ENCODE measurements around the gene ZBTB7A. TPM values are rescaled to one million over a fixed set of nuclear protein-coding genes. Genes with fewer than 3 reads are reported as not detected.
A peak's percentile ranks its signal among the peaks of the same experiment; 100 is the strongest.

The ZBTB7A gene
- polyA plus RNA-seq, 4 donors: 14.3 to 35.6 (median 21.9) TPM

DNA sequence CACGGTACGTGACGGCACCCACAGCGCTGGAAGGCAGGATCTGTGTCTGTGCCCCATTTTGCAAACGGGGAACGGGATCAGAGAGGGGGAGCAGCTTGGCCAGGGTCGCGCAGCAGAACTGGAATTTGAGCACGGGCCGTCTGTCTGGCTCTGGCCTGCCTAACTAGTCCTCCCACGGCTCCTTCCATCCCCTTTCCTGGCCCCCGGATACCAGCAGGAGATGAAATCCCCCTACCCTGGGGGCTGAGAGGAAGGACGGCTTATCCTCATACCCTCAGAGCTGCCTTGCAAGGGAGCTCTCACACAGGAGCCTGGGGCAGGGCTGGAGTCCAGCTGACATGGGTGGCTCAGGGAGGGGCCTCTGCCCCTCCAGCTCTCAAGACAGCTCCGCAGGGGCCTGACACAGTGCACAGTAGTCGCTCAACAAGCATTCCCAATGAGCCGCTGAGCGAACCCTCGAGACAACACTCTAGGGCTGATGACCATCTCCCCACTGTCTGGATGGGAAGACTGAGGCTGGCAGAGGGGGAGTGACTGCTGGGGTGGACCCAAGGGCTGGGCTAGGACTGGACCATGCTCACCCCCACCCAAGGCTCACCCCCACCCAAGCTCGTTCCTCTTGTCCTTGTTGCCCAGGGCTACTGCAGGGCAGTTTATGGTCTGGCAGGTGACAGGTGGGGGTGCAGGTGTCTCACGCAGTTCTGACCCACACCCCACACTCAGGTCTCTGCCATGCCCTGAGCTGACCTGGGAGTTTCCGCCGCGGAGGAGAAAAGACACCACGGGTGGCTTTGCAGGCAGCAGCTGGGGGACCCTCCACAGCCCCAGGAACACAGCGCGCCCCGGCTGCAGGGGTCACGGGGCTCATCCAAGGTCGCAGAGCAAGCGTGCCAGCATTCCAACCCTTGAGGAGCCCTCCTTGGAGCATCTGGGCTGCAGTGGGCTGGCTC is 4.0 kb downstream of the ZBTB7A start:
- Histone ChIP-seq H3K27ac (ENCODE audit: low read depth in 1 of 3, low read length in 2 of 3) (peak overlapping the region; percentile 89 to 100 (median 98)), H3K36me3 (ENCODE audit: control insufficient read depth in 3 of 3, insufficient read depth in 2 of 3, low read depth in 1 of 3, low read length in 3 of 3) (peaks cover 0 to 64% (median 4%) of the 10 kb centered on the region in 3 donors), H3K4me1 (ENCODE audit: control insufficient read depth in 3 of 3, insufficient read depth in 2 of 3, low read depth in 1 of 3, low read length in 2 of 3) (peaks cover 0 to 56% (median 15%) of the 10 kb centered on the region in 3 donors), H3K27me3 (ENCODE audit: control insufficient read depth in 3 of 3, insufficient read depth in 3 of 3, low read length in 3 of 3) (no peaks in the 10 kb centered on the region), H3K9me3 (ENCODE audit: control insufficient read depth in 2 of 2, insufficient read depth in 1 of 2, low read depth in 1 of 2, low read length in 1 of 2) (no peaks in the 10 kb centered on the region), H3K4me3 (ENCODE audit: low read depth in 1 of 3, low read length in 3 of 3) (peak overlapping the region; percentile 16 to 95 (median 92))
- FAIRE-seq (no peak), DNase-seq (peak; percentile 47 to 55)
- WGBS, 3 donors: 8 to 53% (median 33%) methylated on average over 27 to 30 of the region's 30 CpGs

DNA sequence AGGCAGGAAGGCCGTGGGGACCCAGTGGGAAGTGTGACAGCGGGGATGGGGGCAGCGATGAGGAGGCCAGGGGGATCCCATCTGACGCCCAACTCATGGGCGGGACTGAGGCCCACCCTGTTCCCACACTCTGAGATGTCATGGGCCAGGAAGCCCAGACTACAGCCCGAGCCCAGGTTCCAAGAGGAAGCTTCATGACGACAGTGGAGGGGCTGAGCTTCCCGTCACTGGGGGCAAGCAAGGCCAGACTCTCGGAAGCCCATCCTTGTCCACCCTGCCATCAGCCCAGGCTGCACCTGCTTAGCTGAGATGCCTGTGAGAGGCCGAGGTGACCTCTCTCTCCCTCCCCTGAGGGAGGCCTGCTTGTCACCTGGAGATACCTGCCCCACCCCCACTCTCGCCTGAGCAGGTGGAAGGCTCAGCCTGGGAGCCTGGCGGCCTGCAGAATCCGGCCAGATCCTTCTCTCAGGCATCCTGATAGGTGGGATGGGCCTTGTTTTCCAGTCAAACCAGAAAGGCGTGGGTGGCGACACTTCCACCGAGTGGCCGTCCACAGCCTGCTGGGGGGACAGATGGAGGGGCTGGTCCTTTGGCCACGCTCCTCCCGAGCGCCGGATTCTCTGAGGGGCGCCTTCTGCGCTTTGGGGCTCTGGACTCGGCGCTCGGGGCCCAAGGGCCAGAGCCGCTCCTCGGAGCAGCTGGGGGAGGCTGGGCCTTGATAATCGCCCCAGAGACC is 4.8 kb downstream of the ZBTB7A start:
- H3K27ac ChIP-seq (ENCODE audit: low read depth in 1 of 3, low read length in 2 of 3): peak overlapping the region; percentile 89 to 100 (median 98)
- peaks cover 0 to 73% (median 4%) of the 10 kb centered on the region in 3 donors for H3K36me3 ChIP-seq (ENCODE audit: control insufficient read depth in 3 of 3, insufficient read depth in 2 of 3, low read depth in 1 of 3, low read length in 3 of 3)
- DNase-seq (peak; percentile 89), FAIRE-seq (no peak)
- 20 to 52% (median 31%) methylated on average over 28 to 29 of the region's 29 CpGs for WGBS, 3 donors
- peaks cover 0 to 56% (median 15%) of the 10 kb centered on the region in 3 donors for H3K4me1 ChIP-seq (ENCODE audit: control insufficient read depth in 3 of 3, insufficient read depth in 2 of 3, low read depth in 1 of 3, low read length in 2 of 3)
- H3K4me3 ChIP-seq (ENCODE audit: low read depth in 1 of 3, low read length in 3 of 3): peak overlapping the region in 2 of 3 donors; percentile 92 to 95
- no peaks in the 10 kb centered on the region for H3K27me3 ChIP-seq (ENCODE audit: control insufficient read depth in 3 of 3, insufficient read depth in 3 of 3, low read length in 3 of 3)
- no peaks in the 10 kb centered on the region for H3K9me3 ChIP-seq (ENCODE audit: control insufficient read depth in 2 of 2, insufficient read depth in 1 of 2, low read depth in 1 of 2, low read length in 1 of 2)

DNA sequence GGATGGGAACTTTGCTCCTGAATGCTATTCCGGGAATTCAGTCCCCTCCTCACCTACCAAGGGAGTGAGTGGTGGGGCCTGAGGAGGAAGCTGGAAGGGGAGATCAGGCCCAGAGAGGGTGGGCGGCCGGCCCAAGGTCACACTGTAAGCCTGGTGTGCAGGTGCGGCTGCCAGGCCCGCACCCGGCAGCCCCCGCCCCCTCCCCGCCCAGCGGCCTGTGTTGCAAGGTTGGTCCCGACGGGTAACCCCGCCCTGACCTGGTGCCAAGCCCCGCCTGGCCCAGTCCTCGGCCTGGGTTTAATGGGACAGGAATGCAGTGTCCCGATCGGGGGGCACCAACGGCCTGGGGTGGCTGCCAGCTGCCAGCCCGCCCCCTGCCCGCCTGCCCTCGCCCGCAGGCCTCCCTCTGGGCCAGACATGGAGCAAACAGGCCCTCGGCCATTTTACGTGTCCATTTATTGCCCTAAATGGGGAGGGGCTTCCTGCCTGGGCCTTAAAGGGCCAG is 5.5 kb downstream of the ZBTB7A start:
- H3K9me3 ChIP-seq (ENCODE audit: control insufficient read depth in 2 of 2, insufficient read depth in 1 of 2, low read depth in 1 of 2, low read length in 1 of 2): no peaks in the 10 kb centered on the region
- FAIRE-seq: no peak

DNA sequence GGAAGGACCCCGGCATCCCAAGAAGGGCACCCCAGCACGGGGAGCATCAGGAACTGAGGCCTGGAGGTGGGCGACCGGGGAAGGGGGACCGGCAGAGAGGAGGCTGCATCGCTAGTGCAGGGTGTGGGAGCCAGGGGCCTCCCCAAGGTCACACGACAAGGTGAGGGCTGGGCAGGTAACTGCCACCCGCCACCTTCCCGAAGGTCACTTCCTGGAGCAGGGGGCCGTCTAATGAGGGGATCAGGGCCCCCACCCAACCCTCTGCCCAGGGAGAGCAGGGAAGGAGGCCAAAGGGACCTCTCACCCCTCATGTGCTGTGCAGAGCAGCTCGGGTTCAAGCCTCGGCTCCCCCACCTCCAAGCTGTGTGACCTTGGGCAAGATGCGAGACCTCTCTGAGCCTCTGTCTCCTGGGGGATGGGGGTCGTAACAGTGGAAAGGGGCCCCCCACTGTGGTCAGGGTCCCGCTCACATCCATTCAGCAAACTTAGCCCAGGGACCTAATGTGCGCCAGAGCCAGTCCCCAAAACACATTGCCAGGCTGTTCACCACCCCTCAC is 6.0 kb downstream of the ZBTB7A start:
- Histone ChIP-seq H3K4me3 (ENCODE audit: low read depth in 1 of 3, low read length in 3 of 3) (peak overlapping the region; percentile 24 to 95 (median 92)), H3K4me1 (ENCODE audit: control insufficient read depth in 3 of 3, insufficient read depth in 2 of 3, low read depth in 1 of 3, low read length in 2 of 3) (peaks cover 0 to 59% (median 15%) of the 10 kb centered on the region in 3 donors), H3K27me3 (ENCODE audit: control insufficient read depth in 3 of 3, insufficient read depth in 3 of 3, low read length in 3 of 3) (no peaks in the 10 kb centered on the region), H3K27ac (ENCODE audit: low read depth in 1 of 3, low read length in 2 of 3) (peak overlapping the region; percentile 89 to 100 (median 98)), H3K9me3 (ENCODE audit: control insufficient read depth in 2 of 2, insufficient read depth in 1 of 2, low read depth in 1 of 2, low read length in 1 of 2) (no peaks in the 10 kb centered on the region), H3K36me3 (ENCODE audit: control insufficient read depth in 3 of 3, insufficient read depth in 2 of 3, low read depth in 1 of 3, low read length in 3 of 3) (peaks cover 0 to 84% (median 4%) of the 10 kb centered on the region in 3 donors)
- DNase-seq (peak; percentile 72 to 82), FAIRE-seq (no peak)
- 14 to 59% (median 16%) methylated on average over 16 of the region's 16 CpGs for WGBS, 3 donors

More for the DNA sequence above, 5.5 kb downstream of the ZBTB7A start:
- WGBS, 3 donors: 8 to 30% (median 12%) methylated on average over 20 to 23 of the region's 23 CpGs
- peak overlapping the region; percentile 89 to 100 (median 98) for H3K27ac ChIP-seq (ENCODE audit: low read depth in 1 of 3, low read length in 2 of 3)
- peaks cover 0 to 79% (median 4%) of the 10 kb centered on the region in 3 donors for H3K36me3 ChIP-seq (ENCODE audit: control insufficient read depth in 3 of 3, insufficient read depth in 2 of 3, low read depth in 1 of 3, low read length in 3 of 3)
- H3K4me1 ChIP-seq (ENCODE audit: control insufficient read depth in 3 of 3, insufficient read depth in 2 of 3, low read depth in 1 of 3, low read length in 2 of 3): peaks cover 0 to 56% (median 15%) of the 10 kb centered on the region in 3 donors
- H3K4me3 ChIP-seq (ENCODE audit: low read depth in 1 of 3, low read length in 3 of 3): peak overlapping the region; percentile 24 to 95 (median 92)
- H3K27me3 ChIP-seq (ENCODE audit: control insufficient read depth in 3 of 3, insufficient read depth in 3 of 3, low read length in 3 of 3): no peaks in the 10 kb centered on the region
- DNase-seq: peak; percentile 95

DNA sequence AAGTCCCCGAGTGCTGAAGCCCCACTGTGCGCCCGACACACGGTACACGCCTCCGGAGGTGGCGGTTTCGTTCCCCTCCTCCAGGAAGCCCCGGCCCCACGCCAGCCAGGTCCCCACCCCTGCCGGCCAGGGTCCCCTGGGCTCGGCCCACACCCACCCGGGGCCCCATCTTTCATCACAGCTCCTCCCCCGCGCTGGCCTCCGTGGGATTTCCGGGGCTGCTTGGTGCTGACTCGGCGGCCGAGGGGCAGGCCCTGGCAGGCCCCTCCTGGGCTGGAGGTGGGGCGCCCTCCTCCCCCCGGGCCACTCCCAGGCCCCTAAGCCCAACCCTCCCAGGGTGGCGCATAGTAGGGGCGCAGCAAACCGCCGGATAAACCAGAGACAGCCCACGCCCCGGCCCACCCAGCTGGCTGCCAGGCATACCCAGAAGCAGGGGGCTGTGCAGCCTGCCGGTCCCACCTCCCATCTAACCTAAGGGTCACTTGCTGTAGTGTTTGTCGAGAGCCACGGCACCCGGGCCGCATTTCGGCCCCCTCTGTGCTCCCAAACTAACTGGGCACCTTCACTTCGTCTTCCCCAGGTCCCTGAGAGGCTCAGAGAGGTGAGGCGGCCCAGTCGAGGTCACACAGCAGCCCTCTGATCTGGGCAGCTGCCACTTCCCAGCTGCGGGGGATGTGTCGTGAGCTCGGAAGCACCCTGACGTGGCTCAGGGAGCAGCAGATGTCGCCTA is 6.6 kb downstream of the ZBTB7A start:
- Histone ChIP-seq H3K4me1 (ENCODE audit: control insufficient read depth in 3 of 3, insufficient read depth in 2 of 3, low read depth in 1 of 3, low read length in 2 of 3) (peaks cover 0 to 59% (median 15%) of the 10 kb centered on the region in 3 donors), H3K27ac (ENCODE audit: low read depth in 1 of 3, low read length in 2 of 3) (peak overlapping the region; percentile 89 to 100 (median 98)), H3K4me3 (ENCODE audit: low read depth in 1 of 3, low read length in 3 of 3) (peak overlapping the region in 2 of 3 donors; percentile 92 to 95), H3K27me3 (ENCODE audit: control insufficient read depth in 3 of 3, insufficient read depth in 3 of 3, low read length in 3 of 3) (no peaks in the 10 kb centered on the region), H3K9me3 (ENCODE audit: control insufficient read depth in 2 of 2, insufficient read depth in 1 of 2, low read depth in 1 of 2, low read length in 1 of 2) (no peaks in the 10 kb centered on the region), H3K36me3 (ENCODE audit: control insufficient read depth in 3 of 3, insufficient read depth in 2 of 3, low read depth in 1 of 3, low read length in 3 of 3) (peaks cover 1 to 90% (median 4%) of the 10 kb centered on the region in 3 donors)
- FAIRE-seq: no peak
- peak; percentile 90 to 94 for DNase-seq
- 8 to 36% (median 12%) methylated on average over 27 to 42 of the region's 42 CpGs for WGBS, 3 donors

DNA sequence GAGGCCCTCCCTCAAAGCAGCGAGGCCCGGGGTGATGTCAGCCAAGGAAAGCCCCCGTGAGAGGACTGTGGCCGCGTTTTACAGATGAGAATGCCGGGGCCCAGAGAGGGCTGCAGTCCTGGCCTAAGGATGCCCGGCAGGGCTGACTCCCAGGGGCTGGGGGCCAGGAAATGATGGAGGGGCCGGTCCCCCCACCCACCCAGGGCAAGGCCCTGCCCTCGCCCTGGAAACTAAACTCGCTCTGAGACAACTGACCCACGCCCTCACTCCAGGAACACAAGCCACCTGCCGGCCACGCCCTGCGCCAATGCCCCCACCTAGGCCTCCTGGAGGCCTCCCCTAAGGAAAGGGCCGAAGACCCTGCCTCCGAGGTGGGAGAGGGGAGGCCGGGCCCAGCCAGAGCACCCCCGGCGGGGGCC is 7.2 kb downstream of the ZBTB7A start:
- WGBS, 3 donors: 10 to 30% (median 13%) methylated on average over 19 of the region's 19 CpGs
- DNase-seq (peak; percentile 86 to 94), FAIRE-seq (no peak)
- Histone ChIP-seq H3K9me3 (ENCODE audit: control insufficient read depth in 2 of 2, insufficient read depth in 1 of 2, low read depth in 1 of 2, low read length in 1 of 2) (no peaks in the 10 kb centered on the region), H3K27ac (ENCODE audit: low read depth in 1 of 3, low read length in 2 of 3) (peak overlapping the region; percentile 89 to 100 (median 98)), H3K4me3 (ENCODE audit: low read depth in 1 of 3, low read length in 3 of 3) (peak overlapping the region; percentile 19 to 95 (median 92)), H3K4me1 (ENCODE audit: control insufficient read depth in 3 of 3, insufficient read depth in 2 of 3, low read depth in 1 of 3, low read length in 2 of 3) (peaks cover 0 to 59% (median 15%) of the 10 kb centered on the region in 3 donors), H3K36me3 (ENCODE audit: control insufficient read depth in 3 of 3, insufficient read depth in 2 of 3, low read depth in 1 of 3, low read length in 3 of 3) (peaks cover 4 to 94% (median 5%) of the 10 kb centered on the region in 3 donors), H3K27me3 (ENCODE audit: control insufficient read depth in 3 of 3, insufficient read depth in 3 of 3, low read length in 3 of 3) (no peaks in the 10 kb centered on the region)

DNA sequence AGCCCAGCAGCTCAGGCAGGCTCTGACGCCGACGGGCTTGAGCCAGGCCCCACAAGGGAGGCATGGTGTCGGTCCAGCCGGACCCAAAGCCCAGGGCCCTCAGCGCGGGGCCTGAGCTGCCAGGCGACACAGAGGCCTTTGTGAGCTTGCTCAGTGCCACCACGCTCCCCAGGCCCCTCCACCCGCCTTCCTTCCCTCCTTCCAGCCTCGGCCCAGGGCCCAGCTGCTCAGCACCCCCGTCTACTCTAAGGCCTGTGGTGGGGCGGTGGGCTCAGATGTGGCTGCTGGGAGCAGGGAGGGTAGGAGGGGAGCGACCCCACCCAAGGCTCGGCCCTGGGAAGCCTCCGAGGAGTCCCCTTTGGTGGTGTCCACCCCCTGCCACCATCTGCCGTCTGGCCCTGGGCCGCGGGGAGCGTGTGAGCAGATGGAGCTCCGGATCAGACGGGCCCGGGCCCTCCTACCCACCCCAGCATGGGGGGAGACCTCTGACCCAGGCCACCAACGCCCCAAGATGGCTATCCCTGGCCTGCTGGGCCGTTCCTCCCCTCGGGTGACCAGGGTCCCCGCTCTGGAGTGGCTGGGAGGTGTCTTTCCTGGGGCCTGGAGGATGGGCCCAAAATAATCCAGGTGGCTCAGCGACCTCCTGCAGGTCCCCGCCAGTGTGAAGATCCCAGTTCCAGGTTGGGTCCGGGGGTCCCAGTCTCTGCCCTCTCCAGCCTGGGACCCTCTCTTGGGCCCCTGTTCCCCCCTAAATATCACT is 7.8 kb downstream of the ZBTB7A start:
- Histone ChIP-seq H3K27ac (ENCODE audit: low read depth in 1 of 3, low read length in 2 of 3) (peak overlapping the region; percentile 89 to 100 (median 98)), H3K4me3 (ENCODE audit: low read depth in 1 of 3, low read length in 3 of 3) (peak overlapping the region; percentile 30 to 95 (median 92)), H3K27me3 (ENCODE audit: control insufficient read depth in 3 of 3, insufficient read depth in 3 of 3, low read length in 3 of 3) (no peaks in the 10 kb centered on the region), H3K9me3 (ENCODE audit: control insufficient read depth in 2 of 2, insufficient read depth in 1 of 2, low read depth in 1 of 2, low read length in 1 of 2) (no peaks in the 10 kb centered on the region), H3K36me3 (ENCODE audit: control insufficient read depth in 3 of 3, insufficient read depth in 2 of 3, low read depth in 1 of 3, low read length in 3 of 3) (peaks cover 5 to 92% (median 9%) of the 10 kb centered on the region in 3 donors), H3K4me1 (ENCODE audit: control insufficient read depth in 3 of 3, insufficient read depth in 2 of 3, low read depth in 1 of 3, low read length in 2 of 3) (peaks cover 0 to 61% (median 15%) of the 10 kb centered on the region in 3 donors)
- DNase-seq (peak; percentile 39 to 68), FAIRE-seq (no peak)
- WGBS, 3 donors: 20 to 36% (median 24%) methylated on average over 19 to 30 of the region's 30 CpGs

Data from small intestine (tissue), 7 donors.